ENCODE measurements around the gene SCNN1A.

The SCNN1A gene

GRCh38 chr12:6315704-6316597 is 59.4 kb downstream of the SCNN1A start:
- TF ChIP-seq CTCF (IDR thresholded peaks at IDR 0.05; ENCODE audit: extremely low read depth, missing control alignments): no peak
- no peak for DNase-seq (ENCODE audit: low spot score)

- no peak for DNase-seq (ENCODE audit: low spot score)
- TF ChIP-seq CTCF (IDR thresholded peaks at IDR 0.05; ENCODE audit: extremely low read depth, missing control alignments): no peak
Observed at GRCh38 chr12:6315184-6315583, 60.2 kb downstream of the SCNN1A start.

GRCh38 chr12:6314776-6315175 is 60.6 kb downstream of the SCNN1A start:
- no peak for DNase-seq (ENCODE audit: low spot score)
- TF ChIP-seq CTCF (IDR thresholded peaks at IDR 0.05; ENCODE audit: extremely low read depth, missing control alignments): no peak

GRCh38 chr12:6313326-6313940 is 61.9 kb downstream of the SCNN1A start:
- no peak for TF ChIP-seq CTCF (IDR thresholded peaks at IDR 0.05; ENCODE audit: extremely low read depth, missing control alignments)
- DNase-seq (ENCODE audit: low spot score): no peak

GRCh38 chr12:6312529-6313325 is 62.6 kb downstream of the SCNN1A start:
- no peak for TF ChIP-seq CTCF (IDR thresholded peaks at IDR 0.05; ENCODE audit: extremely low read depth, missing control alignments)
- peak; percentile 81 for DNase-seq (ENCODE audit: low spot score)

GRCh38 chr12:6311822-6312528 is 63.4 kb downstream of the SCNN1A start:
- no peak for DNase-seq (ENCODE audit: low spot score)
- TF ChIP-seq CTCF (IDR thresholded peaks at IDR 0.05; ENCODE audit: extremely low read depth, missing control alignments): no peak

Measured in GM20000 (cell line).